SU-DHL-6 (cell line): ENCODE data around the gene C6orf52.

Source experiments
- H2AFZ ChIP-seq: fragments of 200-600 bp; sonication (generic); 2 replicates; pipeline ENCODE4 v1.6.1; 2014; ENCODE audit warnings: low read depth, mild to moderate bottlenecking, moderate library complexity, mixed read lengths, antibody characterized with exemption, low read length; ENCODE audit not compliant: severe bottlenecking
- H3F3A ChIP-seq: fragments of 200-600 bp; shearing (Covaris generic); 2 replicates; pipeline ENCODE4 v1.6.0; 2016; ENCODE audit warnings: antibody characterized with exemption, mild to moderate bottlenecking; ENCODE audit not compliant: insufficient read depth
- H3K27ac ChIP-seq: fragments of 200-600 bp; sonication (generic); 2 replicates; pipeline ENCODE4 v1.5.1; 2016; ENCODE audit warnings: low read depth, mild to moderate bottlenecking, low read length, moderate library complexity, mixed read lengths
- H3K27me3 ChIP-seq: fragments of 200-600 bp; sonication (generic), shearing (Covaris generic); 2 replicates; pipeline ENCODE4 v1.6.0; 2014; ENCODE audit warnings: mild to moderate bottlenecking, low read length
- H3K36me3 ChIP-seq: fragments of 200-600 bp; sonication (generic); 2 replicates; pipeline ENCODE4 v1.6.1; 2014; ENCODE audit warnings: mild to moderate bottlenecking, low read length, mixed read lengths
- H3K4me2 ChIP-seq: fragments of 300-600, 200-600 bp; shearing (Covaris generic), sonication (generic); 2 replicates; pipeline ENCODE4 v1.6.0; 2014; ENCODE audit warnings: low read length, low read depth, mild to moderate bottlenecking; ENCODE audit not compliant: poor library complexity, severe bottlenecking
- H3K4me3 ChIP-seq: fragments of 200-600 bp; sonication (generic); 2 replicates; pipeline ENCODE4 v1.5.1; 2014; ENCODE audit warnings: antibody characterized with exemption, low read length, mild to moderate bottlenecking, mixed read lengths; ENCODE audit not compliant: insufficient read depth, poor library complexity, severe bottlenecking
- H3K79me2 ChIP-seq: fragments of 200-600 bp; sonication (generic); 2 replicates; pipeline ENCODE4 v1.6.1; 2014; ENCODE audit warnings: mild to moderate bottlenecking, low read length, moderate library complexity; ENCODE audit not compliant: insufficient read depth
- H3K9ac ChIP-seq: fragments of 200-600 bp; sonication (generic); 2 replicates; pipeline ENCODE4 v1.7.0; 2014; ENCODE audit warnings: mild to moderate bottlenecking, low read length
- H3K9me2 ChIP-seq: fragments of 200-600 bp; sonication (generic); replicated peaks from 2 replicates; pipeline ENCODE4 v1.6.1; 2014; ENCODE audit warnings: low read length; ENCODE audit not compliant: insufficient read depth
- H3K9me3 ChIP-seq: fragments of 200-600 bp; sonication (generic); 2 replicates; pipeline ENCODE4 v1.6.1; 2014; ENCODE audit warnings: low read length, mixed read lengths; ENCODE audit not compliant: insufficient read depth
- H4K20me1 ChIP-seq: fragments of 200-600 bp; sonication (generic); 2 replicates; pipeline ENCODE4 v1.6.1; 2014; ENCODE audit warnings: low read depth, mild to moderate bottlenecking, antibody characterized with exemption, low read length, moderate library complexity, mixed read lengths
- EZH2phosphoT487 ChIP-seq: fragments of 200-600 bp; sonication (generic), shearing (Covaris generic); conservative IDR thresholded peaks from 2 replicates; pipeline ENCODE4 v1.6.1; 2018; ENCODE audit warnings: mild to moderate bottlenecking, antibody characterized with exemption, low read length, moderate library complexity, mixed read lengths
- TF ChIP-seq, protein P1 (sequence below): fragments of 200-600 bp; sonication (generic); IDR thresholded peaks from one replicate; pipeline ENCODE4 v1.5.1; 2017; ENCODE audit warnings: antibody characterized with exemption, mild to moderate bottlenecking, low read length, moderate library complexity; ENCODE audit not compliant: insufficient read depth, poor library complexity, severe bottlenecking

C6orf52 gene

DNA sequence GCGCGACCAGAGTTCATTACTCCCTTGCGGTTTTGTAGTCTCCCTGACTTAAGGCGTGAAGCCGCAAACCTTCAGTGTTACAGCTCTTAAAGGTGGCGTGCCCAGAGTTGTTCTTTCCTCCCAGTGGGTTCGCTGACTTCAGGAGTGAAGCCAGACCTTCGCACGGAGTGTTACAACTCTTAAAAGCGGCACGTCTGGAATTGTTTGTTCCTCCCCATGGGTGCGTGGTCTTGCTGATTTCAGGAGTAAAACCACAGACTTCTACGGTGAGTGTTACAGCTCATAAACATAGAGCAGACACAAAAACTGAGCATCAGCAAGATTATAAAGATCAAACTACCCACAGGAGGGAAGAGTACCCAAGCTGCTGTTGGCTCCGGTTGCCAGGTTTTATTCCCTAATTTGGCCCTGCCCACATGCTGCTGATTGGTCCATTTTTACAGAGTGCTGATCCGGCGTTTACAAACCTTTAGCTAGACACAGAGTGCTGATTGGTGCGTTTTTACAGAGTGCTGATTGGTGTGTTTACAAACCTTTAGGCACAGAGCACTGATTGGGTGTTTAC, 38.8 kb upstream of the C6orf52 start:
- H3K9me2 ChIP-seq = no peaks in the 10 kb centered on the region
- H3K79me2 ChIP-seq = no peaks in the 10 kb centered on the region
- no peak overlapping the region for H3K27ac ChIP-seq
- H3F3A ChIP-seq = 0 out of 2 replicates have a peak, but pooled peaks cover 7% of the 10 kb centered on the region
- H3K4me2 ChIP-seq = no peak overlapping the region
- TF ChIP-seq, protein P1, sequence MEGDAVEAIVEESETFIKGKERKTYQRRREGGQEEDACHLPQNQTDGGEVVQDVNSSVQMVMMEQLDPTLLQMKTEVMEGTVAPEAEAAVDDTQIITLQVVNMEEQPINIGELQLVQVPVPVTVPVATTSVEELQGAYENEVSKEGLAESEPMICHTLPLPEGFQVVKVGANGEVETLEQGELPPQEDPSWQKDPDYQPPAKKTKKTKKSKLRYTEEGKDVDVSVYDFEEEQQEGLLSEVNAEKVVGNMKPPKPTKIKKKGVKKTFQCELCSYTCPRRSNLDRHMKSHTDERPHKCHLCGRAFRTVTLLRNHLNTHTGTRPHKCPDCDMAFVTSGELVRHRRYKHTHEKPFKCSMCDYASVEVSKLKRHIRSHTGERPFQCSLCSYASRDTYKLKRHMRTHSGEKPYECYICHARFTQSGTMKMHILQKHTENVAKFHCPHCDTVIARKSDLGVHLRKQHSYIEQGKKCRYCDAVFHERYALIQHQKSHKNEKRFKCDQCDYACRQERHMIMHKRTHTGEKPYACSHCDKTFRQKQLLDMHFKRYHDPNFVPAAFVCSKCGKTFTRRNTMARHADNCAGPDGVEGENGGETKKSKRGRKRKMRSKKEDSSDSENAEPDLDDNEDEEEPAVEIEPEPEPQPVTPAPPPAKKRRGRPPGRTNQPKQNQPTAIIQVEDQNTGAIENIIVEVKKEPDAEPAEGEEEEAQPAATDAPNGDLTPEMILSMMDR = no peak
- no peak for TF ChIP-seq EZH2phosphoT487
- peaks cover 4% of the 10 kb centered on the region; the same call in 1 of the 2 replicates for H3K36me3 ChIP-seq
- no peak overlapping the region for H3K9ac ChIP-seq
- no peaks in the 10 kb centered on the region for H4K20me1 ChIP-seq
- no peaks in the 10 kb centered on the region for H3K9me3 ChIP-seq
- no peak overlapping the region for H3K4me3 ChIP-seq
- no peak overlapping the region for H2AFZ ChIP-seq
- no peaks in the 10 kb centered on the region for H3K27me3 ChIP-seq

DNA sequence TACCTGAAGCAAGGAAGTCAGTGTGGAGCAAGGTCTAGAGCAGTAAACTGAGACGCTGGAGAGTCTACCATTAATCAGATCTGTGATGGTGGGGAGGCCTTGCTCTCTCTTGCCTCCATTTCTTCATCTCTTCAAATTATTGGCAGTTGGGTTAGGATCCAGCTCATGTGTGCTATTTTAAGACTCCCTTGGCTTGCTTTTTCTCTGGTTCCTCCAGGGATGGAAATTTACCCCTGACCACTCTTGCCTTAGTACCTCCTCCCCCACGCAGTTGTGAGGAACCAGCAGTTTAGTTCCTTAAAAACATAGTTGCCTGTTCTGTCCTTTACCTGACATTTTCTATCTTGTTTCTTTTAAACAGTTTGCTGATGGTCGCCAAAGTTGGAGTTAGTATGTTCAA, 35.8 kb upstream of the C6orf52 start:
- Histone ChIP-seq H3K9me3 (no peaks in the 10 kb centered on the region), H3K4me2 (no peak overlapping the region), H3K9me2 (no peaks in the 10 kb centered on the region), H3K9ac (no peak overlapping the region), H3K4me3 (no peak overlapping the region), H2AFZ (no peak overlapping the region), H3F3A (0 out of 2 replicates have a peak, but pooled peaks cover 7% of the 10 kb centered on the region), H3K27me3 (no peaks in the 10 kb centered on the region), H3K79me2 (no peaks in the 10 kb centered on the region), H3K36me3 (peaks cover 4% of the 10 kb centered on the region; the same call in 1 of the 2 replicates), H4K20me1 (no peaks in the 10 kb centered on the region), H3K27ac (no peak overlapping the region)
- TF ChIP-seq EZH2phosphoT487 = no peak
- TF ChIP-seq, protein P1 = no peak

DNA sequence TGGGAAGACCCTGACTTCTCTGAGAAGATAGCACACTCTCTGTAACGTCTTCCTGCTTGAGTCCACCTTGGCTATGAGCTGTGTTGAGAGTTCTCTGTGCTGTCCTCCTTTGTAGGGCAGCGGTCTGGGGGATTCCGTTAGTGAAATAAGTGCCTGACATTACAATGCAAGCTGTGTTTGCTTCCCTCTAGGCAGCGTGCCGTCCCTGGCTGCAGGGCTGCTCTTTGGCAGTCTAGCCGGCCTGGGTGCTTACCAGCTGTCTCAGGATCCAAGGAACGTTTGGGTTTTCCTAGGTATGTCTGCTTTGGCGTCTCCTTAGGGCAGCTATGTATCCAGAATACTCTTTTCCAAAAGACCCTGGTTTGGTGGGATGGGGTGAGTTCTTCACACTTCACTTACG, 31.3 kb upstream of the C6orf52 start:
- H3F3A ChIP-seq = peaks cover 22% of the 10 kb centered on the region
- H3K4me3 ChIP-seq = no peak overlapping the region
- H3K9me3 ChIP-seq = peaks cover 4% of the 10 kb centered on the region; the same call in 1 of the 2 replicates
- no peak overlapping the region for H3K4me2 ChIP-seq
- H3K27ac ChIP-seq = no peak overlapping the region
- H3K9me2 ChIP-seq = no peaks in the 10 kb centered on the region
- 0 out of 2 replicates have a peak, but pooled peaks cover 12% of the 10 kb centered on the region for H3K79me2 ChIP-seq
- H4K20me1 ChIP-seq = no peaks in the 10 kb centered on the region
- no peak overlapping the region for H3K9ac ChIP-seq
- H3K27me3 ChIP-seq = no peaks in the 10 kb centered on the region
- no peak overlapping the region for H2AFZ ChIP-seq
- H3K36me3 ChIP-seq = peaks cover 4% of the 10 kb centered on the region; the same call in 1 of the 2 replicates
- TF ChIP-seq EZH2phosphoT487 = no peak
- TF ChIP-seq, protein P1 = no peak
